WTC11 (cell line): ENCODE measurements around the gene C1QTNF8. TPM values are rescaled to one million over a fixed set of nuclear protein-coding genes. Genes with fewer than 3 reads are reported as not detected.

Source experiments
- ATAC-seq: fragments of 200-7000 bp; cut with Tn5 transposase; 2 replicates; pipeline ENCODE4 v1.10.0; 2021; ENCODE audit warnings: mild to moderate bottlenecking, moderate library complexity
- CTCF ChIA-PET: fragments of 300-600 bp; sonication (Branson Sonifier 250); formaldehyde crosslinking; loops from one replicate; lab custom pipeline; 2021; ENCODE audit warnings: antibody characterized with exemption; lab: Charles Lee
- POLR2A ChIA-PET: fragments of 350-600 bp; sonication (Branson Sonifier 250); formaldehyde crosslinking; loops from one replicate; lab custom pipeline; 2021; ENCODE audit warnings: antibody characterized with exemption; lab: Charles Lee
- DNase-seq: peaks from one replicate; pipeline ENCODE4 v3.0.0; 2021; ENCODE audit warnings: low spot score
- H3K27ac Mint-ChIP-seq: 2 replicates; pipeline ENCODE4 v1.8.0; 2021; ENCODE audit warnings: mixed read lengths
- H3K27me3 Mint-ChIP-seq: 2 replicates; pipeline ENCODE4 v1.8.0; 2021; ENCODE audit warnings: low read depth, mild to moderate bottlenecking, moderate library complexity, mixed read lengths
- H3K36me3 Mint-ChIP-seq: 2 replicates; pipeline ENCODE4 v1.8.0; 2021; ENCODE audit warnings: mixed read lengths
- H3K4me1 Mint-ChIP-seq: 2 replicates; pipeline ENCODE4 v1.8.0; 2022; ENCODE audit warnings: mixed read lengths
- H3K4me3 Mint-ChIP-seq: 2 replicates; pipeline ENCODE4 v1.8.0; 2021; ENCODE audit warnings: mild to moderate bottlenecking, moderate library complexity, mixed read lengths
- H3K9me3 Mint-ChIP-seq: 2 replicates; pipeline ENCODE4 v1.8.0; 2021; ENCODE audit warnings: mixed read lengths
- ATF1 ChIP-seq: sonication (generic); formaldehyde crosslinking; IDR thresholded peaks from 2 replicates; pipeline ENCODE4 v1.8.1; 2023; ENCODE audit warnings: mild to moderate bottlenecking, moderate library complexity, missing genetic modification reagents
- GABPB1 ChIP-seq: sonication (generic); formaldehyde crosslinking; IDR thresholded peaks from 2 replicates; pipeline ENCODE4 v1.8.1; 2023; ENCODE audit warnings: mild to moderate bottlenecking, missing genetic modification reagents
- JAZF1 ChIP-seq: fragments of 250-450 bp; sonication (Bioruptor Pico); IDR thresholded peaks from 2 replicates; pipeline ENCODE4 v1.9.0; 2021; ENCODE audit warnings: moderate library complexity, mild to moderate bottlenecking, inconsistent platforms
- MXD4 ChIP-seq: fragments of 250-450 bp; sonication (Bioruptor Pico); IDR thresholded peaks from 2 replicates; pipeline ENCODE4 v1.8.0; 2021; ENCODE audit warnings: mild to moderate bottlenecking, moderate library complexity, borderline replicate concordance
- NR3C1 ChIP-seq: sonication (generic); formaldehyde crosslinking; conservative IDR thresholded peaks from 2 replicates; pipeline ENCODE4 v1.8.1; 2023; ENCODE audit warnings: low read depth, mild to moderate bottlenecking, missing genetic modification reagents
- RELA ChIP-seq: sonication (generic); formaldehyde crosslinking; IDR thresholded peaks from 2 replicates; pipeline ENCODE4 v1.8.1; 2022; ENCODE audit warnings: missing genetic modification reagents, mild to moderate bottlenecking, borderline replicate concordance
- SP1 ChIP-seq: sonication (generic); formaldehyde crosslinking; conservative IDR thresholded peaks from 2 replicates; pipeline ENCODE4 v1.8.1; 2022; ENCODE audit warnings: missing genetic modification reagents
- TEAD4 ChIP-seq: sonication (generic); formaldehyde crosslinking; IDR thresholded peaks from 2 replicates; pipeline ENCODE4 v1.8.0; 2022; ENCODE audit warnings: mild to moderate bottlenecking, missing genetic modification reagents
- ZNF138 ChIP-seq: sonication (generic); formaldehyde crosslinking; conservative IDR thresholded peaks from 2 replicates; pipeline ENCODE4 v1.8.1; 2022; ENCODE audit warnings: mild to moderate bottlenecking, moderate library complexity, missing genetic modification reagents
- total RNA-seq: library from RNA; stranded (reverse); gene quantifications from 3 replicates; pipeline ENCODE4 v1.2.3, GENCODE V29; 2021
- TF ChIP-seq, protein P1 (sequence below): sonication (generic); formaldehyde crosslinking; IDR thresholded peaks from 2 replicates; pipeline ENCODE4 v1.8.0; 2023; ENCODE audit warnings: mild to moderate bottlenecking, missing genetic modification reagents
- TF ChIP-seq, protein P2 (sequence below): sonication (generic); formaldehyde crosslinking; IDR thresholded peaks from 2 replicates; pipeline ENCODE4 v1.8.0; 2022; ENCODE audit warnings: mild to moderate bottlenecking, missing genetic modification reagents
- TF ChIP-seq, protein P3 (sequence below): sonication (generic); formaldehyde crosslinking; IDR thresholded peaks from 2 replicates; pipeline ENCODE4 v1.8.1; 2023; ENCODE audit warnings: mild to moderate bottlenecking, missing genetic modification reagents, moderate library complexity
- TF ChIP-seq, protein P4 (sequence below): fragments of 250-450 bp; sonication (Bioruptor Pico); IDR thresholded peaks from 2 replicates; pipeline ENCODE4 v1.9.0; 2021; ENCODE audit warnings: moderate library complexity, mild to moderate bottlenecking, inconsistent platforms, borderline replicate concordance
- TF ChIP-seq, protein P5 (sequence below): fragments of 250-450 bp; sonication (Bioruptor Pico); IDR thresholded peaks from 2 replicates; pipeline ENCODE4 v1.9.0; 2021; ENCODE audit warnings: mild to moderate bottlenecking, borderline replicate concordance
- TF ChIP-seq, protein P6 (sequence below): sonication (generic); formaldehyde crosslinking; IDR thresholded peaks from 2 replicates; pipeline ENCODE4 v1.8.0; 2023; ENCODE audit warnings: missing genetic modification reagents, mild to moderate bottlenecking, borderline replicate concordance

Gene C1QTNF8
- total RNA-seq, 1 experiment from 2014 or later, result 0.13 TPM

DNA sequence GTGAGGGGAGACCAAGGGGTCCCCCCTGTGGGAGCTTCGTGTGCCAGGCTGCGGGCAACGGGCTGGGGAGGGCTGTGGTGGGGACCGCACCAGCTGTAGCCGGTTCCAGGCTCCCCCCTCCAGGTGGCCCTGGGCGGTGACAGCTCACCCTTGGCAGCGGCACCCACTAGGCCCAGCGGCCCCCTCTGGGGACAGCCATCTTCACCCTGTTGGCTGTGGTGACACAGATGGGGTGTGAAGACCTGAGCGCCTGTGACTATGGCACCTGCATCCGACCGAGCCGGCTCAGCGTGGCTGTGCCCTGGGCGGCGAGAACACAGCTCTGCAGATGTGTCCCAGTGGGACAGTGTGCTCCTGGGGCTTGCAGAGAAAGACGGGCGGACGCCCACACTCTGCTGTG lies 1.1 kb upstream of the C1QTNF8 start (continued):
- TF ChIP-seq, protein P1, sequence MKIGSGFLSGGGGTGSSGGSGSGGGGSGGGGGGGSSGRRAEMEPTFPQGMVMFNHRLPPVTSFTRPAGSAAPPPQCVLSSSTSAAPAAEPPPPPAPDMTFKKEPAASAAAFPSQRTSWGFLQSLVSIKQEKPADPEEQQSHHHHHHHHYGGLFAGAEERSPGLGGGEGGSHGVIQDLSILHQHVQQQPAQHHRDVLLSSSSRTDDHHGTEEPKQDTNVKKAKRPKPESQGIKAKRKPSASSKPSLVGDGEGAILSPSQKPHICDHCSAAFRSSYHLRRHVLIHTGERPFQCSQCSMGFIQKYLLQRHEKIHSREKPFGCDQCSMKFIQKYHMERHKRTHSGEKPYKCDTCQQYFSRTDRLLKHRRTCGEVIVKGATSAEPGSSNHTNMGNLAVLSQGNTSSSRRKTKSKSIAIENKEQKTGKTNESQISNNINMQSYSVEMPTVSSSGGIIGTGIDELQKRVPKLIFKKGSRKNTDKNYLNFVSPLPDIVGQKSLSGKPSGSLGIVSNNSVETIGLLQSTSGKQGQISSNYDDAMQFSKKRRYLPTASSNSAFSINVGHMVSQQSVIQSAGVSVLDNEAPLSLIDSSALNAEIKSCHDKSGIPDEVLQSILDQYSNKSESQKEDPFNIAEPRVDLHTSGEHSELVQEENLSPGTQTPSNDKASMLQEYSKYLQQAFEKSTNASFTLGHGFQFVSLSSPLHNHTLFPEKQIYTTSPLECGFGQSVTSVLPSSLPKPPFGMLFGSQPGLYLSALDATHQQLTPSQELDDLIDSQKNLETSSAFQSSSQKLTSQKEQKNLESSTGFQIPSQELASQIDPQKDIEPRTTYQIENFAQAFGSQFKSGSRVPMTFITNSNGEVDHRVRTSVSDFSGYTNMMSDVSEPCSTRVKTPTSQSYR (CRISPR knock-in tag), result no peak
- TF ChIP-seq NR3C1 (CRISPR knock-in tag), result no peak
- no peak for TF ChIP-seq SP1 (CRISPR knock-in tag)
- TF ChIP-seq, protein P2, sequence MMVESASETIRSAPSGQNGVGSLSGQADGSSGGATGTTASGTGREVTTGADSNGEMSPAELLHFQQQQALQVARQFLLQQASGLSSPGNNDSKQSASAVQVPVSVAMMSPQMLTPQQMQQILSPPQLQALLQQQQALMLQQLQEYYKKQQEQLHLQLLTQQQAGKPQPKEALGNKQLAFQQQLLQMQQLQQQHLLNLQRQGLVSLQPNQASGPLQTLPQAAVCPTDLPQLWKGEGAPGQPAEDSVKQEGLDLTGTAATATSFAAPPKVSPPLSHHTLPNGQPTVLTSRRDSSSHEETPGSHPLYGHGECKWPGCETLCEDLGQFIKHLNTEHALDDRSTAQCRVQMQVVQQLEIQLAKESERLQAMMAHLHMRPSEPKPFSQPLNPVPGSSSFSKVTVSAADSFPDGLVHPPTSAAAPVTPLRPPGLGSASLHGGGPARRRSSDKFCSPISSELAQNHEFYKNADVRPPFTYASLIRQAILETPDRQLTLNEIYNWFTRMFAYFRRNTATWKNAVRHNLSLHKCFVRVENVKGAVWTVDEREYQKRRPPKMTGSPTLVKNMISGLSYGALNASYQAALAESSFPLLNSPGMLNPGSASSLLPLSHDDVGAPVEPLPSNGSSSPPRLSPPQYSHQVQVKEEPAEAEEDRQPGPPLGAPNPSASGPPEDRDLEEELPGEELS, result no peak
- no peak for TF ChIP-seq JAZF1 (CRISPR knock-in tag)
- no peak for TF ChIP-seq ATF1 (CRISPR knock-in tag)
- TF ChIP-seq RELA (CRISPR knock-in tag), result no peak
- TF ChIP-seq, all 79 proteins: peak for 0

DNA sequence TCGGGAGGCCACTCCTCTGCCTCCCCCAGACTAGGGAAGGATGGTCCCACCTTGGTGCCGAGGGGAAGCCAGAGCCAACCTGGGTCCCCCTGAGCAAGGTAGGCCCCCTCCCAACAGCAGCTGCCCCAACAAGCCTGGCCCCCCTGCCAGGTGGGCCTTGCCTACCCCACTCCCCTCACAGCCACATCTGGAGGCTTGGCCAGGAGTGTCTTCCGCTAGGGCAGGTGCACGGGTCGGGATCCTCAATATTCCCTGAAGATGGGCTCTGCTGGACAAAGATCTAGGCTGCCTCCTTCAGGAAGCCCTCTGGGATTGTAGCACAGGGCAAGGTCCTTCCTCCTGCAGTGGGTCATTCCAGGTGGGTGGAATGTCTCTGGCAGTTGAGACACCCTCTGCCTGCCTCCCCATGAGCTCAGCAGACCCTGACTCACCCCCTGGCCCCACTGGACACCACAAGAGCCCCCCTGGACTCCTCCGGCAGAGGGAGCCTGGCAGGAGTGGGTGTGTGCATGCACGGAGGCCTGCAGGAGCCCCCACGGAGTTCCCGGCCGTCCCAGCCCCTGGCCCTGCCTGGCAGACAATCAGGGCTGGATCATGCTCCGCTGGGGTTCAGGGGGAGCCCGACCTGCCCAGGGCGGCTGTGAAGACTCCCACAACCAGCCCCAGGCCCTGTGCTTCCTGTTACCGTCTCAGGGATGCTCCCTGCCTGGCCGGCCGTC lies 435 bp downstream of the C1QTNF8 start:
- H3K36me3 Mint-ChIP-seq, result peaks cover 3% of the 10 kb centered on the region; the same call in 1 of the 2 replicates
- ChIA-PET CTCF (no interaction called here), POLR2A (no interaction called here)
- DNase-seq (no peak), ATAC-seq (no peak)
- no peak overlapping the region for H3K4me3 Mint-ChIP-seq
- no peaks in the 10 kb centered on the region for H3K4me1 Mint-ChIP-seq
- H3K27ac Mint-ChIP-seq, result no peak overlapping the region
- H3K9me3 Mint-ChIP-seq, result peaks cover 4% of the 10 kb centered on the region
- H3K27me3 Mint-ChIP-seq, result no peaks in the 10 kb centered on the region; the same call in 1 of the 2 replicates
- TF ChIP-seq, protein P3, sequence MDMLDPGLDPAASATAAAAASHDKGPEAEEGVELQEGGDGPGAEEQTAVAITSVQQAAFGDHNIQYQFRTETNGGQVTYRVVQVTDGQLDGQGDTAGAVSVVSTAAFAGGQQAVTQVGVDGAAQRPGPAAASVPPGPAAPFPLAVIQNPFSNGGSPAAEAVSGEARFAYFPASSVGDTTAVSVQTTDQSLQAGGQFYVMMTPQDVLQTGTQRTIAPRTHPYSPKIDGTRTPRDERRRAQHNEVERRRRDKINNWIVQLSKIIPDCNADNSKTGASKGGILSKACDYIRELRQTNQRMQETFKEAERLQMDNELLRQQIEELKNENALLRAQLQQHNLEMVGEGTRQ (CRISPR knock-in tag), result no peak
- no peak for TF ChIP-seq TEAD4 (CRISPR knock-in tag)
- no peak for TF ChIP-seq GABPB1 (CRISPR knock-in tag)
- no peak for TF ChIP-seq MXD4
- no peak for TF ChIP-seq ZNF138 (CRISPR knock-in tag)
- TF ChIP-seq, protein P4, sequence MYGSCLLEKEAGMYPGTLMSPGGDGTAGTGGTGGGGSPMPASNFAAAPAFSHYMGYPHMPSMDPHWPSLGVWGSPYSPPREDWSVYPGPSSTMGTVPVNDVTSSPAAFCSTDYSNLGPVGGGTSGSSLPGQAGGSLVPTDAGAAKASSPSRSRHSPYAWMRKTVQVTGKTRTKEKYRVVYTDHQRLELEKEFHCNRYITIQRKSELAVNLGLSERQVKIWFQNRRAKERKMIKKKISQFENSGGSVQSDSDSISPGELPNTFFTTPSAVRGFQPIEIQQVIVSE (CRISPR knock-in tag), result no peak
- TF ChIP-seq, protein P5, sequence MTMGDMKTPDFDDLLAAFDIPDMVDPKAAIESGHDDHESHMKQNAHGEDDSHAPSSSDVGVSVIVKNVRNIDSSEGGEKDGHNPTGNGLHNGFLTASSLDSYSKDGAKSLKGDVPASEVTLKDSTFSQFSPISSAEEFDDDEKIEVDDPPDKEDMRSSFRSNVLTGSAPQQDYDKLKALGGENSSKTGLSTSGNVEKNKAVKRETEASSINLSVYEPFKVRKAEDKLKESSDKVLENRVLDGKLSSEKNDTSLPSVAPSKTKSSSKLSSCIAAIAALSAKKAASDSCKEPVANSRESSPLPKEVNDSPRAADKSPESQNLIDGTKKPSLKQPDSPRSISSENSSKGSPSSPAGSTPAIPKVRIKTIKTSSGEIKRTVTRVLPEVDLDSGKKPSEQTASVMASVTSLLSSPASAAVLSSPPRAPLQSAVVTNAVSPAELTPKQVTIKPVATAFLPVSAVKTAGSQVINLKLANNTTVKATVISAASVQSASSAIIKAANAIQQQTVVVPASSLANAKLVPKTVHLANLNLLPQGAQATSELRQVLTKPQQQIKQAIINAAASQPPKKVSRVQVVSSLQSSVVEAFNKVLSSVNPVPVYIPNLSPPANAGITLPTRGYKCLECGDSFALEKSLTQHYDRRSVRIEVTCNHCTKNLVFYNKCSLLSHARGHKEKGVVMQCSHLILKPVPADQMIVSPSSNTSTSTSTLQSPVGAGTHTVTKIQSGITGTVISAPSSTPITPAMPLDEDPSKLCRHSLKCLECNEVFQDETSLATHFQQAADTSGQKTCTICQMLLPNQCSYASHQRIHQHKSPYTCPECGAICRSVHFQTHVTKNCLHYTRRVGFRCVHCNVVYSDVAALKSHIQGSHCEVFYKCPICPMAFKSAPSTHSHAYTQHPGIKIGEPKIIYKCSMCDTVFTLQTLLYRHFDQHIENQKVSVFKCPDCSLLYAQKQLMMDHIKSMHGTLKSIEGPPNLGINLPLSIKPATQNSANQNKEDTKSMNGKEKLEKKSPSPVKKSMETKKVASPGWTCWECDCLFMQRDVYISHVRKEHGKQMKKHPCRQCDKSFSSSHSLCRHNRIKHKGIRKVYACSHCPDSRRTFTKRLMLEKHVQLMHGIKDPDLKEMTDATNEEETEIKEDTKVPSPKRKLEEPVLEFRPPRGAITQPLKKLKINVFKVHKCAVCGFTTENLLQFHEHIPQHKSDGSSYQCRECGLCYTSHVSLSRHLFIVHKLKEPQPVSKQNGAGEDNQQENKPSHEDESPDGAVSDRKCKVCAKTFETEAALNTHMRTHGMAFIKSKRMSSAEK (CRISPR knock-in tag), result no peak
- TF ChIP-seq, protein P6, sequence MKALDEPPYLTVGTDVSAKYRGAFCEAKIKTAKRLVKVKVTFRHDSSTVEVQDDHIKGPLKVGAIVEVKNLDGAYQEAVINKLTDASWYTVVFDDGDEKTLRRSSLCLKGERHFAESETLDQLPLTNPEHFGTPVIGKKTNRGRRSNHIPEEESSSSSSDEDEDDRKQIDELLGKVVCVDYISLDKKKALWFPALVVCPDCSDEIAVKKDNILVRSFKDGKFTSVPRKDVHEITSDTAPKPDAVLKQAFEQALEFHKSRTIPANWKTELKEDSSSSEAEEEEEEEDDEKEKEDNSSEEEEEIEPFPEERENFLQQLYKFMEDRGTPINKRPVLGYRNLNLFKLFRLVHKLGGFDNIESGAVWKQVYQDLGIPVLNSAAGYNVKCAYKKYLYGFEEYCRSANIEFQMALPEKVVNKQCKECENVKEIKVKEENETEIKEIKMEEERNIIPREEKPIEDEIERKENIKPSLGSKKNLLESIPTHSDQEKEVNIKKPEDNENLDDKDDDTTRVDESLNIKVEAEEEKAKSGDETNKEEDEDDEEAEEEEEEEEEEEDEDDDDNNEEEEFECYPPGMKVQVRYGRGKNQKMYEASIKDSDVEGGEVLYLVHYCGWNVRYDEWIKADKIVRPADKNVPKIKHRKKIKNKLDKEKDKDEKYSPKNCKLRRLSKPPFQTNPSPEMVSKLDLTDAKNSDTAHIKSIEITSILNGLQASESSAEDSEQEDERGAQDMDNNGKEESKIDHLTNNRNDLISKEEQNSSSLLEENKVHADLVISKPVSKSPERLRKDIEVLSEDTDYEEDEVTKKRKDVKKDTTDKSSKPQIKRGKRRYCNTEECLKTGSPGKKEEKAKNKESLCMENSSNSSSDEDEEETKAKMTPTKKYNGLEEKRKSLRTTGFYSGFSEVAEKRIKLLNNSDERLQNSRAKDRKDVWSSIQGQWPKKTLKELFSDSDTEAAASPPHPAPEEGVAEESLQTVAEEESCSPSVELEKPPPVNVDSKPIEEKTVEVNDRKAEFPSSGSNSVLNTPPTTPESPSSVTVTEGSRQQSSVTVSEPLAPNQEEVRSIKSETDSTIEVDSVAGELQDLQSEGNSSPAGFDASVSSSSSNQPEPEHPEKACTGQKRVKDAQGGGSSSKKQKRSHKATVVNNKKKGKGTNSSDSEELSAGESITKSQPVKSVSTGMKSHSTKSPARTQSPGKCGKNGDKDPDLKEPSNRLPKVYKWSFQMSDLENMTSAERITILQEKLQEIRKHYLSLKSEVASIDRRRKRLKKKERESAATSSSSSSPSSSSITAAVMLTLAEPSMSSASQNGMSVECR (CRISPR knock-in tag), result no peak
